Measurements from ENCODE around the gene NUDT8.
"Not testable (repeated sequence)": the region's sequence is repeated elsewhere in the genome, so short reads cannot be mapped to it uniquely, and the experiment has no call there.

DNA sequence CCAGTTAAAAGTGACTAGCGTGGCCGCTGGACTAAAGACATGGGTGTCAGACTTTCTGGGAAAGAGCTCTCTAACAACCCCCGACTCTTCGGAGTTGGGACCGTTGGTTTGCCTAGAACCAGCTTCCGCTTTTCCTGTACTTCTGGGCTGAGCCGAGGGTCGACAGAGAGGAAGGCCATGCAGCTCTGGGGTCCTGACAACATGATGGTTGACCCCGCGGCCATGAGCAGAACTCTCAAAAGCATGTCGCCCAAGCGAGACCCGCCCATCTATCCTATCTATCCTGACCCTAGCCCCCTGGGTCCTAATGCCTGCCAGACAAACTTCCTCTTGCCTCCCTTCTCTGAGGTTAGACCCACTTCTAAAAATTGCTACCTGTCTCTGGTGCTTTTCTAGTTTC lies 9.1 kb downstream of the NUDT8 start:
- TF ChIP-seq EZH2 (IDR thresholded peaks at IDR 0.05; ENCODE audit: borderline replicate concordance), result not testable (repeated sequence)
- TF ChIP-seq, protein P1, sequence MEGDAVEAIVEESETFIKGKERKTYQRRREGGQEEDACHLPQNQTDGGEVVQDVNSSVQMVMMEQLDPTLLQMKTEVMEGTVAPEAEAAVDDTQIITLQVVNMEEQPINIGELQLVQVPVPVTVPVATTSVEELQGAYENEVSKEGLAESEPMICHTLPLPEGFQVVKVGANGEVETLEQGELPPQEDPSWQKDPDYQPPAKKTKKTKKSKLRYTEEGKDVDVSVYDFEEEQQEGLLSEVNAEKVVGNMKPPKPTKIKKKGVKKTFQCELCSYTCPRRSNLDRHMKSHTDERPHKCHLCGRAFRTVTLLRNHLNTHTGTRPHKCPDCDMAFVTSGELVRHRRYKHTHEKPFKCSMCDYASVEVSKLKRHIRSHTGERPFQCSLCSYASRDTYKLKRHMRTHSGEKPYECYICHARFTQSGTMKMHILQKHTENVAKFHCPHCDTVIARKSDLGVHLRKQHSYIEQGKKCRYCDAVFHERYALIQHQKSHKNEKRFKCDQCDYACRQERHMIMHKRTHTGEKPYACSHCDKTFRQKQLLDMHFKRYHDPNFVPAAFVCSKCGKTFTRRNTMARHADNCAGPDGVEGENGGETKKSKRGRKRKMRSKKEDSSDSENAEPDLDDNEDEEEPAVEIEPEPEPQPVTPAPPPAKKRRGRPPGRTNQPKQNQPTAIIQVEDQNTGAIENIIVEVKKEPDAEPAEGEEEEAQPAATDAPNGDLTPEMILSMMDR (IDR thresholded peaks at IDR 0.05; ENCODE audit: poor library complexity), result not testable (repeated sequence)

All from hepatocyte (in vitro differentiated cells).